A549 (cell line): ENCODE measurements around the gene UMOD. TPM values are rescaled to one million over a fixed set of nuclear protein-coding genes. Genes with fewer than 3 reads are reported as not detected.

Experiments
- ATAC-seq, 2 experiments: fragments of 200-7000 bp in 1 of 2; fragments of >200 bp in 1 of 2; cut with Nextera tagmentation in 1 of 2; cut with Tn5 transposase in 1 of 2; 3 replicates each; pipeline versions ENCODE4 v1.8.0 to v1.9.1; 2018 to 2020; ENCODE audit warnings: mild to moderate bottlenecking in 1 of 2, moderate library complexity in 1 of 2
- CTCF ChIA-PET: fragments of 300-600 bp; sonication (Branson Sonifier 250); formaldehyde crosslinking; extraction: SDS; loops from one replicate; lab custom pipeline; 2021; ENCODE audit warnings: antibody characterized with exemption, inconsistent platforms; lab: Yijun Ruan, JAX
- POLR2A ChIA-PET: fragments of 350-600 bp; formaldehyde crosslinking; extraction: SDS; loops from one replicate; lab custom pipeline; 2021; ENCODE audit warnings: antibody characterized with exemption, inconsistent platforms; lab: Yijun Ruan, JAX
- DNase-seq, 2 experiments: peaks; one replicate each; pipeline versions ENCODE4 v3.0.0 to v3.0.0-alpha.2; 2011 to 2016; ENCODE audit warnings: low read depth in 1 of 2, low spot score in 1 of 2
- FAIRE-seq: peaks from 2 replicates; lab custom pipeline; 2011; peaks lifted over from hg19 to GRCh38; lab: Jason Lieb, UNC
- H3K27ac ChIP-seq, 2 experiments: fragments of >200 bp; sonication (Bioruptor Twin); formaldehyde crosslinking; 3 replicates each; pipeline ENCODE4 v1.5.1; 2016 to 2017
- H3K4me1 ChIP-seq: fragments of >200 bp; sonication (Bioruptor Twin); formaldehyde crosslinking; 3 replicates; pipeline ENCODE4 v1.6.1; 2016
- H3K4me2 ChIP-seq: fragments of >200 bp; sonication (Bioruptor Twin); formaldehyde crosslinking; 3 replicates; pipeline ENCODE4 v1.6.1; 2016
- H3K4me3 ChIP-seq: fragments of >200 bp; sonication (Bioruptor Twin); formaldehyde crosslinking; 3 replicates; pipeline ENCODE4 v1.5.1; 2016
- H3K9me3 ChIP-seq: fragments of >200 bp; sonication (Bioruptor Twin); formaldehyde crosslinking; 3 replicates; pipeline ENCODE4 v1.6.1; 2016
- CBX8 ChIP-seq: fragments of 200-600 bp; sonication (generic); IDR thresholded peaks from 2 replicates; pipeline ENCODE4 v1.6.1; 2016
- CEBPB ChIP-seq, 2 experiments: fragments of >200 bp in 1 of 2; sonication (Bioruptor Twin) in 1 of 2; formaldehyde crosslinking in 1 of 2; IDR thresholded peaks; 2 replicates each; pipeline ENCODE4 v1.6.1; 2012 to 2016
- CHD4 ChIP-seq: fragments of 200-600 bp; sonication (generic); IDR thresholded peaks from 2 replicates; pipeline ENCODE4 v1.6.1; 2016; ENCODE audit warnings: antibody characterized with exemption, mild to moderate bottlenecking, borderline replicate concordance
- EP300 ChIP-seq, 2 experiments: fragments of >200 bp; sonication (Bioruptor Twin); formaldehyde crosslinking; IDR thresholded peaks; 2 replicates in 1 of 2; 3 replicates in 1 of 2; pipeline ENCODE4 v1.6.1; 2016 to 2017
- FOXS1 ChIP-seq: fragments of 250-450 bp; sonication (Bioruptor Pico); IDR thresholded peaks from 2 replicates; pipeline ENCODE4 v1.5.0; 2020; ENCODE audit warnings: mild to moderate bottlenecking, moderate library complexity
- HDAC2 ChIP-seq: fragments of 200-600 bp; sonication (generic); IDR thresholded peaks from 2 replicates; pipeline ENCODE4 v1.6.1; 2016
- HOXB5 ChIP-seq: fragments of 250-450 bp; sonication (Bioruptor Pico); IDR thresholded peaks from 2 replicates; pipeline ENCODE4 v1.5.0; 2020; ENCODE audit warnings: mild to moderate bottlenecking, moderate library complexity
- JUN ChIP-seq, 2 experiments: fragments of >200 bp; sonication (Bioruptor Twin); formaldehyde crosslinking; IDR thresholded peaks; 2 replicates in 1 of 2; 3 replicates in 1 of 2; pipeline ENCODE4 v1.6.1; 2016 to 2017
- KDM1A ChIP-seq: fragments of 200-600 bp; sonication (generic); IDR thresholded peaks from 2 replicates; pipeline ENCODE4 v1.6.1; 2016; ENCODE audit warnings: low read depth, mild to moderate bottlenecking
- KDM5A ChIP-seq: fragments of 200-600 bp; sonication (generic); IDR thresholded peaks from 2 replicates; pipeline ENCODE4 v1.6.1; 2016; ENCODE audit warnings: antibody characterized with exemption, mild to moderate bottlenecking
- MAFK ChIP-seq: fragments of 450-650 bp; IDR thresholded peaks from 2 replicates; pipeline ENCODE4 v1.6.1; 2014; ENCODE audit not compliant: partially characterized antibody
- MAZ ChIP-seq: fragments of 150-350 bp; IDR thresholded peaks from 2 replicates; pipeline ENCODE4 v1.6.1; 2014; ENCODE audit warnings: antibody characterized with exemption, low read depth, low read length, borderline replicate concordance
- MYC ChIP-seq: IDR thresholded peaks from 2 replicates; pipeline ENCODE4 v1.6.1; 2012; ENCODE audit warnings: mild to moderate bottlenecking, inconsistent platforms, low read length, improper control_type of control experiment, borderline replicate concordance
- NPAS2 ChIP-seq: fragments of 250-450 bp; sonication (Bioruptor Pico); IDR thresholded peaks from 2 replicates; pipeline ENCODE4 v1.8.0; 2022; ENCODE audit warnings: mild to moderate bottlenecking, moderate library complexity, borderline replicate concordance
- PHF8 ChIP-seq: fragments of 200-600 bp; sonication (generic); IDR thresholded peaks from 2 replicates; pipeline ENCODE4 v1.6.1; 2016; ENCODE audit warnings: low read depth, mild to moderate bottlenecking, antibody characterized with exemption, moderate library complexity, borderline replicate concordance
- POLR2AphosphoS2 ChIP-seq: conservative IDR thresholded peaks from 2 replicates; pipeline ENCODE4 v1.6.1; 2012; ENCODE audit warnings: low read length, improper control_type of control experiment, inconsistent platforms
- RARB ChIP-seq: fragments of 250-450 bp; sonication (Bioruptor Pico); IDR thresholded peaks from 2 replicates; pipeline ENCODE4 v1.8.0; 2021; ENCODE audit warnings: mild to moderate bottlenecking, moderate library complexity
- RFX5 ChIP-seq: fragments of 450-650 bp; IDR thresholded peaks from 2 replicates; pipeline ENCODE4 v1.7.1; 2014; ENCODE audit warnings: antibody characterized with exemption, mild to moderate bottlenecking, moderate library complexity
- RNF2 ChIP-seq: fragments of 200-600 bp; sonication (generic); IDR thresholded peaks from 2 replicates; pipeline ENCODE4 v1.6.1; 2016; ENCODE audit warnings: low read depth, mild to moderate bottlenecking, antibody characterized with exemption, moderate library complexity, borderline replicate concordance
- ZFP36 ChIP-seq: fragments of 450-650 bp; IDR thresholded peaks from 2 replicates; pipeline ENCODE4 v1.6.1; 2014; ENCODE audit warnings: borderline replicate concordance; ENCODE audit not compliant: partially characterized antibody
- ZNF302 ChIP-seq: fragments of 250-450 bp; sonication (Bioruptor Pico); IDR thresholded peaks from 2 replicates; pipeline ENCODE4 v1.9.0; 2021; ENCODE audit warnings: inconsistent platforms, mild to moderate bottlenecking, moderate library complexity
- WGBS: methylation state at CpG from one replicate; pipeline ENCODE4 v1.1.6; 2017; ENCODE audit errors: missing lambda C conversion rate; 5-methylcytosine and 5-hydroxymethylcytosine counted together
- polyA plus RNA-seq, 4 experiments: library from polyadenylated mRNA; depleted of rRNA in 3 of 4; stranded (reverse); fragments of >200 nt; fragmentation: RNase III in 1 of 4; extraction: RNeasy Plus Mini Kit Qiagen cat#74134 plus additional on column Dnase treatment in 1 of 4; gene quantifications; 2 replicates in 3 of 4; 3 replicates in 1 of 4; pipeline ENCODE4 v1.2.3, GENCODE V29; 2011 to 2017
- TF ChIP-seq, protein P1 (sequence below): fragments of 250-450 bp; sonication (Bioruptor Pico); IDR thresholded peaks from 2 replicates; pipeline ENCODE4 v1.5.0; 2021; ENCODE audit warnings: mild to moderate bottlenecking, moderate library complexity, borderline replicate concordance
- TF ChIP-seq, protein P2 (sequence below): fragments of 450-650 bp; IDR thresholded peaks from 2 replicates; pipeline ENCODE4 v1.6.1; 2014; ENCODE audit warnings: antibody characterized with exemption
- TF ChIP-seq, protein P3 (sequence below): fragments of 150-350 bp; IDR thresholded peaks from 2 replicates; pipeline ENCODE4 v1.6.1; 2014; ENCODE audit warnings: low read depth, mild to moderate bottlenecking, low read length
- TF ChIP-seq, protein P4 (sequence below): fragments of >200 bp; sonication (Bioruptor Twin); formaldehyde crosslinking; IDR thresholded peaks from 2 replicates; pipeline ENCODE4 v1.6.1; 2016

The UMOD gene
- polyA plus RNA-seq, 2 of the 4 experiments (the other 2 are of a cell fraction), result not detected

DNA sequence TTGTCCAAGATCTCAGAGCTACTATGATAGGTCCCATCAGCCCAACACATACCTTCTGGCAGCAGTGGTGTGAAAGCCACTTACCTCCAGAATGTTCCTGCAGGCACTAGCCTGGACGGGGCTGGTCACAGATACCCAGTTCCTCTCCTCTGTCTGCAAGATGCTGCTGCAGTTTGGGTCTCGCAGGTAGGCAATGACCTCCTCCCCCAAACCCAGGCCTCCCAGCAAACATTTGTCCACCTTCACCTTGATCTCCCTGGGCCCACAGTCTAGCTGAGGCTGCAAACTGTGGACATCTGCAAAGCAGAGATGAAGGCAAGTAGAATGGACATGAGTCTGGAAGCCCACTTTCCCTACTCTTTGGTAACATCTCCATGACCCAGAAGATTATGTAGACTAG lies 32.3 kb downstream of the UMOD start (continued):
- TF ChIP-seq POLR2AphosphoS2, result no peak
- no peak for TF ChIP-seq ZFP36
- no peak for TF ChIP-seq KDM5A

DNA sequence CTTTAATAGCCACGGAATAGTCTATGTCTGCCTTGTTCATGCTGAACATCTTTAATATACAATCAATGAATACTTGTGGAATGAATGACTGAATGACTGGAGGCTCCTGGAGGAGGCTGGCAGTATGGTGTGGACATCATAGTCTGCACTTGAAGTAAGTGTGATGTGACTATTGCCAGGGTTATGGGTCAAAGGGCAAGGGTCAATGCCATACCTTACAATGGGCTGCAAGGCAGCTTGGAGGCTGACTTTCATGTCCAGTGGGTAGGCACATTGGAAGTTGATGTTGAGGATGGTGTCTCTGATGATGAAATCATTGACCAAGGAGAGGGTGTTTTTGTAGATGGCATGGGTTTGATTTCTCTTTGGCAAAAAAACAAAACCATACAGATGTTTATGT lies 33.1 kb downstream of the UMOD start:
- ATAC-seq, result no peak
- no peak for DNase-seq
- Histone ChIP-seq H3K4me1 (no peaks in the 10 kb centered on the region), H3K27ac (no peak overlapping the region), H3K4me2 (no peak overlapping the region), H3K4me3 (no peak overlapping the region), H3K9me3 (no peaks in the 10 kb centered on the region; the same call in 2 of the 3 replicates)
- POLR2A ChIA-PET, result no interaction called here
- CTCF ChIA-PET, result interaction anchor here (1.4 kb wide), 1 partner anchor 66 kb away, joined by 6 read pairs; no protein-coding TSS in a partner anchor
- FAIRE-seq, result no peak
- TF ChIP-seq CBX8 (no peak), CHD4 (no peak), HOXB5 (CRISPR knock-in tag) (no peak), MAFK (no peak), PHF8 (no peak), NPAS2 (CRISPR knock-in tag) (no peak), KDM1A (no peak), EP300 (IDR thresholded peaks at IDR 0.05) (no peak), RNF2 (no peak), CEBPB (IDR thresholded peaks at IDR 0.05) (no peak), RFX5 (no peak), ZNF302 (CRISPR knock-in tag) (no peak), RARB (CRISPR knock-in tag) (no peak), FOXS1 (CRISPR knock-in tag) (no peak)
- TF ChIP-seq, protein P1, sequence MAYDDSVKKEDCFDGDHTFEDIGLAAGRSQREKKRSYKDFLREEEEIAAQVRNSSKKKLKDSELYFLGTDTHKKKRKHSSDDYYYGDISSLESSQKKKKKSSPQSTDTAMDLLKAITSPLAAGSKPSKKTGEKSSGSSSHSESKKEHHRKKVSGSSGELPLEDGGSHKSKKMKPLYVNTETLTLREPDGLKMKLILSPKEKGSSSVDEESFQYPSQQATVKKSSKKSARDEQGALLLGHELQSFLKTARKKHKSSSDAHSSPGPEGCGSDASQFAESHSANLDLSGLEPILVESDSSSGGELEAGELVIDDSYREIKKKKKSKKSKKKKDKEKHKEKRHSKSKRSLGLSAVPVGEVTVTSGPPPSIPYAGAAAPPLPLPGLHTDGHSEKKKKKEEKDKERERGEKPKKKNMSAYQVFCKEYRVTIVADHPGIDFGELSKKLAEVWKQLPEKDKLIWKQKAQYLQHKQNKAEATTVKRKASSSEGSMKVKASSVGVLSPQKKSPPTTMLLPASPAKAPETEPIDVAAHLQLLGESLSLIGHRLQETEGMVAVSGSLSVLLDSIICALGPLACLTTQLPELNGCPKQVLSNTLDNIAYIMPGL (CRISPR knock-in tag), result no peak
- TF ChIP-seq, protein P2, sequence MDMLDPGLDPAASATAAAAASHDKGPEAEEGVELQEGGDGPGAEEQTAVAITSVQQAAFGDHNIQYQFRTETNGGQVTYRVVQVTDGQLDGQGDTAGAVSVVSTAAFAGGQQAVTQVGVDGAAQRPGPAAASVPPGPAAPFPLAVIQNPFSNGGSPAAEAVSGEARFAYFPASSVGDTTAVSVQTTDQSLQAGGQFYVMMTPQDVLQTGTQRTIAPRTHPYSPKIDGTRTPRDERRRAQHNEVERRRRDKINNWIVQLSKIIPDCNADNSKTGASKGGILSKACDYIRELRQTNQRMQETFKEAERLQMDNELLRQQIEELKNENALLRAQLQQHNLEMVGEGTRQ, result no peak
- TF ChIP-seq, protein P3, sequence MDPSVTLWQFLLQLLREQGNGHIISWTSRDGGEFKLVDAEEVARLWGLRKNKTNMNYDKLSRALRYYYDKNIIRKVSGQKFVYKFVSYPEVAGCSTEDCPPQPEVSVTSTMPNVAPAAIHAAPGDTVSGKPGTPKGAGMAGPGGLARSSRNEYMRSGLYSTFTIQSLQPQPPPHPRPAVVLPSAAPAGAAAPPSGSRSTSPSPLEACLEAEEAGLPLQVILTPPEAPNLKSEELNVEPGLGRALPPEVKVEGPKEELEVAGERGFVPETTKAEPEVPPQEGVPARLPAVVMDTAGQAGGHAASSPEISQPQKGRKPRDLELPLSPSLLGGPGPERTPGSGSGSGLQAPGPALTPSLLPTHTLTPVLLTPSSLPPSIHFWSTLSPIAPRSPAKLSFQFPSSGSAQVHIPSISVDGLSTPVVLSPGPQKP, result no peak
- TF ChIP-seq, protein P4, sequence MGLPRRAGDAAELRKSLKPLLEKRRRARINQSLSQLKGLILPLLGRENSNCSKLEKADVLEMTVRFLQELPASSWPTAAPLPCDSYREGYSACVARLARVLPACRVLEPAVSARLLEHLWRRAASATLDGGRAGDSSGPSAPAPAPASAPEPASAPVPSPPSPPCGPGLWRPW, result no peak
- WGBS, result 0% methylated on average over 1 of the region's 1 CpG

DNA sequence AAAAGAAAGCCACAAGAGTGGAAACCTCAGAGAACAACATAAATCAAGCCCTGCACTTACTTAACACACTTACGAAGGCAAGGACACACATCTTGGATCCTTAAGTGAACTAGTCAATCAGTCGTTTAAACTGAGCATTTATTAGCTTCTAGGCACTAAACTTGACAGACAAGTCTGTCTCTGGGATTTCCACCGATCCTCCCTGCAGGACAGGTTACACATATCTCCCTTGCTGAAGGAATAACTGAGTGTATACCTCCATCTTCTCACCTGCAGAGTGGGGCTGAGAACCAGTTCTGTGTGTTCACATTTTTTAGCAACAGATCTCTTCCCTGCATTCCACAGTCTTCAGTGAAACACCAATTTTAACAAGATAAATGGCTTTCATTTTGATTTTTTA lies 34.1 kb downstream of the UMOD start:
- no peak overlapping the region for H3K4me3 ChIP-seq
- FAIRE-seq, result no peak
- no peak for DNase-seq
- POLR2A ChIA-PET, result no interaction called here
- CTCF ChIA-PET, result interaction anchor here (1.7 kb wide), 1 partner anchor 18 kb away, joined by 5 read pairs; no protein-coding TSS in a partner anchor
- H3K9me3 ChIP-seq, result no peaks in the 10 kb centered on the region; the same call in 2 of the 3 replicates
- H3K4me2 ChIP-seq, result no peak overlapping the region
- 16% methylated on average over 3 of the region's 3 CpGs for WGBS
- ATAC-seq, result no peak
- H3K4me1 ChIP-seq, result no peaks in the 10 kb centered on the region
- no peak overlapping the region for H3K27ac ChIP-seq
- TF ChIP-seq HDAC2 (no peak), CEBPB (IDR thresholded peaks at IDR 0.05) (no peak), MYC (no peak), MAZ (no peak), JUN (IDR thresholded peaks at IDR 0.05) (no peak), POLR2AphosphoS2 (no peak)
